Fibroblast of the conjunctiva (primary cell): Measurements from ENCODE around the gene MAP3K1.
"Not testable (repeated sequence)": the region's sequence is repeated elsewhere in the genome, so short reads cannot be mapped to it uniquely, and the experiment has no call there.

Experiments
- DNase-seq: peaks from one replicate; pipeline ENCODE4 v3.0.0-alpha.2; 2010; ENCODE audit warnings: low read depth

The MAP3K1 gene

DNA sequence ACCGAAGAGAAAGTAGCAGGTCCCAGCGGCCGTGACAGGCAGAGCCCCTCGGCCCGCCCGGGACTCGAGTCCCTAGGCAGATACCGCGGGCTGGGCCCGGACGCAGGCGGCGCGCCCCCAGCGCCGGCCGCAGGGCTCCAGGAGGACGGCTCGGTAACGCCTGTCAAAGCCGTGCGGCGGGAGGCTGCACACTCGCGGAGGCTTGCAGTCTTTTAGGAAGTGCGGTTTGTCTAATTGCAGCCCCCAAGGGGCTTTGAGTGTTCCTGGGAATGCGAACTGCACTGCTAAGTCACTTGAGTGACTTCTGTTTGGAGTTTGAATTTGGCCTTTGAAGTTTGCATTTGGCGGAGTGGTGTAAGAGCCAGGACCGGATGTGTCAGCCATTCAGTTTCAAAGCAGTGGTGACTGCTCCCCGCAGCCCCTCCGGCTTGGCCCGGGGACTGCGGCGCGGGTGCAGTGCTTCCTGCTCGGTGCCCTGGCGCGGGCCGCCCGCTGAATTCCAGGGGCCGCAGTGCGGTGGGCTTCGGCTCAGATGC, 1.3 kb downstream of the MAP3K1 start:
- DNase-seq: no peak

DNA sequence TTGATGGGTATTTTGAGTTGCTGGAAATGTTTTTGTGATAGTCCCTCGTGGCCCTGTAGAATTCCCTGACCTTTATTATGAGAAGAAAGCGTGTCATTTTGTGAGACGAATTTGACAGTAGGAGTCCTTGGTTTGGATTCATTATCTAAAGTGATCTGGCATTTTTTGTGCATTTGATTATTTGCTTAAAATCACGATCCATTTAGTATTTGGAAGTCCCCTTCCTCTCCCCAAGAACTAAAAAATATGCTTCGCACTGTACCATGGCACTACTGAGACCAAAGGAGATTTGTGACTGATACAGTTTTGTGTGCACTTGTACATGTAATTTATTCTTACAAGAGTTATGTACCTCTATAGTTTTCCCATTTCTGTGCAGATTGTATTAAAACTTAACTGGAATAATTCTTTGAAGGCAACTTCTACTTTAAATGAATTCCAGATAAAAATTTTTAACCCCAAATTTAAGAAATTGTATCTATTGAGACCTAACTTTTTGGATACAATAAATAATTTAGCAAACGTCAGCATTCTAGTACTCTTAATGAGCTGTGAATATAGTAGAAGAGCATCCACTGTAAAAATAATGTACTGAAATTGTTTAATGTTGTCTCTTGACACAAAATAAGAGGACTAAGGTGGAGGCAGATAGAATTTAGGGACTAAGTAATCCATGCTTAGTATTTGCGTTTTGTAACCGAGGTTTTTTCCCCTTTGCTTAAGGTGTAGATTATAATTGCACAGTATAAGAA, 2.1 kb downstream of the MAP3K1 start:
- DNase-seq: no peak

DNA sequence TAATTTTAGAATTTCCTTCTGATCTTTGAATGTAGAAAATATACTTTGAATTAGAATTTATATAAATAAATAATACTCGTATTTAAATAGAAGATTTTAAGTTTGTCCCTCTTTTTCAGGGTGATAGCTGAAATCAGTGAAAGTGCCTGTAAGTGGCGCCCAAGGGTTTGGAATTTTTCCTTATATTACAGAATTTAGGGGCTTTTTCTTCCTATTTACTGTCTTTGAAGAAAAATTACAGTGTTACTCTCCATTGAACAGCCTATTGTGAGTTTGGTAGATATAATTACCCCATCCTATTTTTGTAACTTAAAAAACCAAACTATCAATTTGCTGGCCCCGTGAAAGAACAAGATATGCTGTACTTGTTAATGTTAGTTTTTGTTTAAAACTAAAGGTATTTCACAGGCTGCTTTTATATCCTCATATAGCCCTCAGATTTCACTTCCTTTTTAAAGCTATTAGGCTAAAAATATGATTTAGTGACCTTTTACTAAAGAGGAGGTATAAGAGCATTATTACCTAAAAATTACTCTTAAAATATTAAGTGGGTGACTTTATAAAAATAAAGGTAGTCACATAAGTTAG, 3.2 kb downstream of the MAP3K1 start:
- no peak for DNase-seq

DNA sequence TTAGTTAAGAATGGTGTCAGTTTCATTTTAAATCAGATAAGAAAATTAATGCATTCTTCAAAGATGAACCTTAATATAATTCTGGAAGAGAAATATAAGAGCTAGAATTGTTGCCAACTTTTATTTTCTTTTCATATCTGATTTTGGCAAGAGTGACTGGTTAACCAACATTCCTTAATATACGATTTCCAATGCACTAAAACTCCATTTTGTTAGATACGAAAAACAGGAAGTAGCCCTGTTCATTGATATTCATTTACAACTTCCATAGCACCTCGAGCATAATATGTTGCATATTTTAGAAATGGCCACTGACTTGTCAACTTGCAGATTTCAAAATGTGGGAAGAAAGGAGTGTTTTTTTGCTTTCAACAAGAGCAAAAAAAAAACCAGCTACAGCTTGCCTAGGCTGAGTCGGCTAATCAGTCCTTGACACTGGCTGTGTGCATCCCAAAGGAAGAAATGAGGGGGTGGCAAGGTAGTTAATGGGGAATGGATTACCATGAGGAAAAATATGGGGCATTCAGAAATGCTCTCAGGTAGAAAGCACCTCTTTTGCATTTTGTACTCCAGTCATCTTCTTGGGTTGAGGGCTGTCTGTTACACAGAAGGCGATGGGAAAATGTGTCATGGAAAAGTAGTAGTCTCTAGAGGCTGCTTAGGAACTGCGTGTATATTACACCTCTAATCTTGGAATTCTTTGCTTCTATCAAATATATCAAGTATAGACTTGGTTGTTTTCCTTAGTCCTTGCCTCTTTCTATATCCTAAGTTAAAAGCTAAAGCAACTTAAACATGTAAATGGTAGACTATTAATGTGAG, 3.9 kb downstream of the MAP3K1 start:
- no peak for DNase-seq

DNA sequence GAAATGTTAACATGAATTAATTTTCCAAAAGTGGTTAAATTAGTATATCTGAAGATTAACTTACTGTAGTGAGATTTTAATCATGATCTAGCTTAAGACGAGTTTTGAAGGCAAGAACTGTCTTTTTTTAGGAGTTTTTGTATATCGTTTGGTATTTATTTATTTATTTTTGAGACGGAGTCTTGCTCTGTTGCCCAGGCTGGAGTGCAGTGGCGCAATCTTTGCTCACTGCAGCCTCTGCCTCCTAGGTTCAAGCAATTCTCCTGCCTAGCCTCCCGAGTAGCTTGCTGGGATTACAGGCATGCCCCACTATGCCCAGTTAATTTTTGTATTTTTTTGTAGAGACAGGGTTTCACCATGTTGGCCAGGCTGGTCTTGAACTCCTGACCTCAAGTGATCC, 6.5 kb downstream of the MAP3K1 start:
- not testable (repeated sequence) for DNase-seq

DNA sequence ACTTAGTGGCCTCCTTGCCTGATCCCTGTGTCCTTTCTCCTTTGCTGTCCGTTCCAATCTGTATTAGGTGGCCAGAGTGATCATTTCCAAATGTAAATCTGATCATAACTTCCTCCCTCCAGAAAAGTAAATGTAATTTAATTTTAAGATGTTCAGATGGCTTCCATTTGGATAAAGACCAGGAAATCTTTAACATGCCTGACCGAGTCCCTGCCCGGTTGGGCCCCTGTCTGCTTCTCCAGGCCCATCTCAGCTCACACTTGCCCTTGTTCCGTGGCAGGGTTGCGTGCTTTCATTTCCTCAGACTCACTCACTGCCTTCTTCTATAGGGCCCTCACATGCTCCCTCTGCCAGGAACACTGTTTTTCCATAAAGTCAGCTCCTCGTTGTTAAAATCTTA, 7.6 kb downstream of the MAP3K1 start:
- DNase-seq: no peak

DNA sequence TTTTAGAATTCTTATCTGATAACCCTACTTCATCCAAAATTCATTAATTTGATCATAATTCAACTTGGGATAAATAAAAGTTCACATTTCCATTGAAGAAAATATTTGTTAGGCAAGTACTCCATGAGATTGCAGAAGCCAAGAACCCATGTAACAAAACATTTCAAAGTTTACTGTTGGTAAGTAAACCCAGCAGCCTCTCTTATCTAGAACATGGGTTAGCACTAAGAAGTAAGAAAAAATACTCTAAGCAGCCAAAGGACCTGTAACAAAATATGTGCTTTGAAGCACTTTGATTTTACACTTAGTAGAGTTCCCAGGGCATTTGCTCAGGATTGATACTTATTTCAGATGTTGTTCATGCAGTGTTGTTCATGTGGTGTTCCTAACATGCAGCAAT, 8.7 kb downstream of the MAP3K1 start:
- DNase-seq: no peak

DNA sequence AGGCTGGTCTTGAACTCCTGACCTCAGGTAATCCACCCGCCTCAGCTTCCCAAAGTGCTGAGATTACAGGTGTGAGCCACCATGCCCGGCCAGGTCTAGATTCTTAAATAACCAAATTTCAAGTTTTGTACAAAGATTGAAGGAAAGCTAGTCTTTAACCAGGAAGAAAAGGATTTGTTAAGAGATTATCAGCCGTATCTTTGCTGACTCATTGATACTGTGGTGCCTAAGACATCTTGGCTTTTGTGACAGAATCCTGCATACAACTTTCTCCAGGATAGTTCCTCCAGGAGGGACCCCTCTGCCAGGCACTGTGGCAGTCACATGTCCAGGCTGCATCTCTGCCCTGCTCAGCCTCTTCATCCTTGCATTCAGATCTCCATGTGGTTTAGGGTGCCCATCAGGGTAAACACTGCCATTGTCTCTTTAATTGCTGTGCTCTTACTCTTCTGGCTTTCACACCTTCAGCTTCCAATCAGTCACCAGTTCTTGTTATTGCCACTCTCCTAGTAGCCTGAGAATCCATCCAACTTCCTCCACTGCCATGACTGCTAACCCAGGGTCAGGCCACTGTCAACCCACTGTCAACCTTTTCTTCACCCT, 10.0 kb downstream of the MAP3K1 start:
- no peak for DNase-seq

DNA sequence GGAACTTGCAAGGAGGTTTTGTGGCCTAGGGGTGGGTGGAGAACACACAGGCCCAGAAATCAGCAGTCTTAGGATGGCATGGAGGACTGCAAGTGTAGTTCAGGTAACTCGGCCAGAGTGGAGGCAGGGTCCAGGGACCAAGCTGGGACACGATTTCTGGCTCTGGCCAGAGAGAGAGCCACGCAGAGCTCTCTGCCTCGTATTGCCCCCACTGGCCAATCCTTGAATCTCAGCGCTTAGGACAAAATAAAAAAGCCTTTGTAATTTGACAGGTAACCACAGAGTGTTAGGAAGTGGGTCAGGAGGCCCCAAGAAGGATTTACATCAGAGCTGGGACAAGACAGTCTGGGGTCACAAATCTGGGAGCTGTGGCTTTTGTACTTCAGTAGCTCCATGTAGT, 11.7 kb downstream of the MAP3K1 start:
- DNase-seq: no peak

DNA sequence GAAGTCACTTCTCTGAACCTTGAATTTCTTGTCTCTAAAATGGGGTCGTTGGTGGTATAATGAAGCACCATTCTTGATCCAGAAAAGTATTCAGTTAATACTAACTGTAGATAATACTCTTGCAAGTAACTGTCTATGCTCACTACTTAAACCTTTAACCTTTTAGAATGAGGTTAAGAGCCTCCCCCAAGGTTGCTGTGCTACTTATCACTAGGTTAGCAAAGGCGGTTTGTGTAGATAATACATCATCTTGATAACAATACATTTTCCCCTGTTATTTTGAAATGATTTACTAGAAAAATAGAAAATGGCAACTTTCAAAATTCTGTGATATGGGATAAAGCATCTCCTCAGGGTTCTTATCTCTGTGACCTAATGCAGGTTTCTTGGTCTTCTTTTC, 12.6 kb downstream of the MAP3K1 start:
- DNase-seq: no peak

DNA sequence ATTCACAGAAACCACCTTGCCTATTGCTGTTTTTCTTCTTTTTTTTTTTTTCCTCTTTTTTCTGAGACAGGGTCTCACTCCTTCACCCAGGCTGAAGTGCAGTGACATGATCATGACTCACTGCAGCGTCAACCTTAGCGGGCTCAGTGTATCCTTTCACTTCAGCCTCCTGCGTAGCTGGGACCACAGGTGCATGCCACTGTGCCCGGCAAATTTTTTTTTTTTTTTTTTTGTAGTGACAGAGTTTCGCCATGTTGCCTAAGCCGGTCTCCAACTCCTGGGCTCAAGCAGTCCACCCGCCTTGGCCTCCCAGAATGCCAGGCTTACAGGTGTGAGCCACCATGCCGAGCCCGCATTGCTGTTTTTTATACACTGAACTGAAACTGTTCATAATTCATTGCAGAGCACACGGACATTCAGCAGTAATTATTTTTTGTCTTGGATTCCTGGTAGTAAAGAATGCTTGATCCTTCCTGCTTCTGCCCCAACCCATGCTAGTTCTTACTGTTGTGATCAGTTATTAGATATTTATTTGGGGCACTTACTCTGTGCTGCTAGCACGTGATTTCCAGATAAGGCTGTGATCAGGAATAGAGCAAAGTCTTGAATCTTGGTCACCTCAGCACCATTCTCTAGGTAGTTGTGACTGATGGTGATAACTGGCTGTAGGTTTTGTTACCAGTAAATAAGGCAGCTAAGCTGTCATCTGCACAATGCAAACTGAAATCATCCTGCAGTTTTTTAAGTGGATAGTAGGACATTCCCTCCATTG, 14.0 kb downstream of the MAP3K1 start:
- no peak for DNase-seq

DNA sequence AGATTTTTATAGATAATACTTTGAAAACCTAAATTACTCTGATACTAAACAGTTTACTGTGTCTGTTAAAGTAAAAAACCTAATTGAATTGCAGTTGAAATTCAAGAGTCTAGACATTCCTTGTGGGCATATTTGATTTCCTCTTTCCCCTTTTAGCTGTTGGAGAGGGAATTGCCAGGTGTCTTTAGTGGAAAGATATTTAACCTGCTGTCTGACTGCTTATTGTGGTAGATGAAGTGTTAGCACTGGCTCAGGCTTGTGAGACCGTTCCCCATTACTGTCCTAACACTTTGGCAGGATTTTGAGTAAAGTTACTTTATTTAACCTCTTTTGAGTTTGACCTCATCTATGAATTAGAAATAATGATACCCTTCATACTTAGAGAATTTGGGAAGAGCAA, 16.4 kb downstream of the MAP3K1 start:
- no peak for DNase-seq

DNA sequence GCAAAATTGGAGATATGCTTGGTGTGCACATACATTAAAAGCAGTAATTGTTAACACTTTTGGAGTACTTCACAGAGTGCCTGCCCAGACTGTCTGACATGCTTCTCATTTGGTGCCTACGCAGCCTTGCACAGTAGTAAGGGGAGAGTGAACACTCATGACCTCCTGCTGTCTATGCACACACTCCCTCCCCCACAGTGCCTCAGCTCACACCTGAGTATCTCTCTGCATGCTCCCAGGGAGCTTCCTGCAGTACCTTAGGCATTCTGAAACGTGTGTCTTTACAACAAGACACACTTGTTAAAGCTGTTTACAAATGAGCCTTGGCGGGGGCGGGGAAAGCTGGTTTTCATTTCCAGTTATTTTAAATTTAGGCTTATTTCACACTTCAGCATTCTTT, 18.0 kb downstream of the MAP3K1 start:
- DNase-seq: no peak

DNA sequence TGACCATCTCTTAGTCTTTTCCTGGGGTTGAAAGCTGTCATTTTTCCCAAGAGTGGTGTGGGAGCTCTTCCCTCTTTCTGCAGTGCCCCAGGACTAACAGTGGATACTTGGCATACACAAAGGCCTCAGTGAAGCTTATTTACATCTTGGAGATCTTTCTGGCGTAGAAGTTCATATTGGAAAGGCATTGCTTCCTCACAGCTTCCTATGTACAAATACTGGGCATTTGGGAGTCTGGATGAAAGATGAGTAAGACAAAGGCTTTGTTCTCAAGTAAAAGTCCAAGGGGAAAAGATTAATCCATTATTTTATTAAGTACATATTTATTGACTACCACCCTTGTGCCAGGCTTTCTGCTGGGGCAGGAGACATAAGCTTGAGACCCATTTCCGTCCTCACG, 22.0 kb downstream of the MAP3K1 start:
- DNase-seq: no peak

DNA sequence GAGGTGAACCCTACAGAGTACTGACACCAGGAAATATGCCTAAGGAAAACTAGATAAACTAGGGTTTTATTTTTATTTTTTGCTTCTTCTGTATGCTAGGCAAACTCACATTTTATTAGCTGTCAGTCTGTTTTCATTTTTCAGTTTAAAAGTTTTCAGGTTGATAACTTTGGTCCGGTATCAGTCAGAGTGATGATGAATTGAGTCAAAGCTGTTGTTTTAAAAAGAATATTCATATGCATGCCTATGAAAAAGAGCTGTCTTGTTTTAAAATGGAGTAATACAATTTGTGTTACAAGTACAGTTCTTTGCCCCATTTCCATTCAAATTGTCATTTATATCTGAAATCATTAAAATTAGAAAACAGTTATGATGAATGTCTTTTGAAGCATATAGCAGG, 22.6 kb downstream of the MAP3K1 start:
- DNase-seq: no peak

DNA sequence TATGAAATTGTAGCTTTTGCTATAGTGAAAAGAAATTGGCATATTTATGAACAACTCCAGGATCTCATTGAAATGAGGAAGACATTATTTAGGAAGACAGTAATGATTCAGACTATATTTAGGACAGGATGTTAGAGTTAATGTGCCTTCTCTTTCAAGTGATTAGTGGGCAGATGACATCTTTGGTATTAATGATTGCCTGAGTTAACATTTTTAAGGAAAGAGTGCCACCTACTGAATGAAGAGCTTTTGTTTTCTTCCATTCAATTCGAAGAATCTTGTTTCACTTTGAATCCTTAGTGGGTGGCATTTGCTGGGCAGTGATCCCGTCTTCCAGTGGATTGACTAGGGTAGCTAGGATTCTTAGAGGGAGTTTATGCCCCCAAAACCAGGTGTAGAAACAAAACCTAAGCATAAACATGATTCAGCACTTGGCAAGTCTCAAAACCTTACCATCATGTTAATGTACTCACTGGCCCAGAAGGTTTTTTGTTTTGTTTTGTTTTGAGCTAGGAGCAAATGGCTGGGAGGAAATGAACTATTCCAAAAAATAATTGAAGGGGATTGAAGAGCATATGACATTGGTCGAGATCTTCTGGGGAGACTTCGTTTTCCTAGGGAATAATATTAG, 23.2 kb downstream of the MAP3K1 start:
- DNase-seq: peak; percentile 40

DNA sequence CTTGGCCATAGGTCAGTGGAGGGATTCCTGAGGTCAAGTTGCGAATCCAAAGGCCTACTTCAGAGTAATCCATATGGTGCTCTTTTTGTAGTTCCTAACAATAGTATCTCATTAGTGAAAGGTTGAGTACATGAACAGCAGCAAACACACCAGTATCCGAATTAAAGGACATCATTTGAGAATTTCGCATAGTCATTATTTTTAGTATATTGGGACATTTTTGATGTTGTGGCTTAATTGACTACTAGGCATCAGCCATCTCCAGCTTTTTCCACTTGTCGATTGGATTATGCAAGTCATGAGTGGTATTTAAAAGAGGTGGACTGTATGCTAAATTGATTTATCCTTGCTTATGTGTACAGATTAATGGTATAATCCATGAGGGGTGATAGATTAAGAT, 23.7 kb downstream of the MAP3K1 start:
- DNase-seq: no peak

DNA sequence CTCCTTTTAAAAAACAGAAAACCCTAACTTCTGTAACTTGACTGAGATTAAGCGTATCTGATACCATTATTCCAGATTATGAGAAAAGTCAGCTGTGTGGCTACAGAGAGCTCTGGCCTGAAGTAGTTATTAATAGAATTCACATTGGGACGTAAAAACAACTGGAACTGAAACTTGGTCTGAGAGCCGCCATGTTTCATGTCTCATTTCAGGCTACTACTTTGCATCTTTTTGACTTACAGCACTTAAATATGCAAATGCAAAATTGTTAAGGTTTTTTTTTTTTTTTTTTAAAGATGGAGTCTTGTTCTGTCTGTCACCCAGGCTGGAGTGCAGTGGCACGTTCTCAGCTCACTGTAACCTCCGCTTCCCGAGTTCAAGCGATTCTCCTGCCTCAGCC, 25.2 kb downstream of the MAP3K1 start:
- no peak for DNase-seq

DNA sequence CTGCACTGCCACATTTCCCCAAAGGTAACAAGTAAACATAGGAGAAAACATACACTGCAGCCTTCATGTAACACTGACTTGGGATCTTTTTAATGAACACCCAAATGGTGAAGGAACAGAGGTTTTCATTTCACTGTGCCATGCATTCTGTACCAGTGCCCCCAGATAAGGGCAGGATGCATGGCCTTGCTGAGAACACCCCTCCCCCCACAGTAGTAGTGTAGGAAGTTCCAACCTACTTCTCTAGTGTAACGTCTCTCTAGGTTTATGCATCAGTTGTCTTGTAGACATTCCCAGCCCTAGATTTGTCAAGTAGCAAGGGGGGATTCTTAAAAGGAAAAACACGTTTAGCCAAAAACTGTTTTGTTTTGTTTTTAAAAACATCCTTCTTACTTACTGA, 29.9 kb downstream of the MAP3K1 start:
- DNase-seq: no peak

DNA sequence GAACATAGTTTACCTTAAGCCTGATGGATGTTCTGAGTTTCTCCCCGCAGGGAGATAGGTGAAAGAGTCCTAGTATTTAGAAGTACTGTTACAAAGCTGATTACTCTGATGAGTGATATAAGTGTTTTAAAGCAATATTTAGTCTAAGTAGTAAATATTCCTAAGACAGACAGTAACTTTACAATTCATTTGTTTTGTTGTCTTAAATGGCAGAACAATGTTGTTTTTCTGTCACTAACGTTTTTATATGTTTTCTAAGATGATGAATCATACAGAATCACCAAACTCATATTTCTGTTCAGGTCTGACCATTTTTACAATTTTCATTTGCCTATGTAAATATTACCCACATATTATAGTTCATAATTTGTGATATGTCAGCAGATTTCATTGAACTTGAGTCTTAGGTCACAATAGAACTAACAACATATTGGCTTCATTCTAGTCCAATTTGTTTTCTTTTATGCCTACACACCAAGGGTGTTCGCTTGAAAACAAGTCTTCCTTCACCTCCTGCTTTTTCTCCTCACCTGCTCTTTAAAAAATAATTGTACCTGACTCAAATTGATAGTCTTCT, 30.6 kb downstream of the MAP3K1 start:
- DNase-seq: no peak

DNA sequence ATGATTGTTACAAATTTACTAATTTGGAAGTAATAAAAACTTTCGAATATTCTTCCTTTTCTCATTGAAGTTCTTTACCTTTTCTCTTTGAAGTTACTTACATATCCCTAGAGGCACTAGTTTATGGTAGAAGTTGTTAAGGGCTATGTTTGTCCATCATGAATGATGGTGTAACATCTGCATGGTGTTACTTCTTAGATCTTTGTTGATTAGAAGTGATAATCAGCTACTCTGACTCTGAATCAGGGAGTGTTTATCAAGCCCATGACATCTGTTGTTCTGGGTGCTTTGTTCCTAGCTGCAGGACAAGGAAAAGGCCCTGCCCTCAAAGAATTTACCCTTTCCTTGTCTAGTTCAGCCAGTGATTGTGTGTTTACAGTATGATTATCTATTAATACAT, 32.9 kb downstream of the MAP3K1 start:
- DNase-seq: no peak
